BE2C (cell line): ENCODE results near the gene SLC38A9.
"Not testable (repeated sequence)": the region's sequence is repeated elsewhere in the genome, so short reads cannot be mapped to it uniquely, and the experiment has no call there.

Experiments used
- DNase-seq: peaks from one replicate; pipeline ENCODE4 v3.0.0-alpha.2; 2020
- H3K27me3 ChIP-seq: fragments of 250-450 bp; sonication (Bioruptor Pico); 2 replicates; pipeline ENCODE4 v1.5.1; 2020; ENCODE audit warnings: mild to moderate bottlenecking
- H3K36me3 ChIP-seq: fragments of 250-450 bp; sonication (Bioruptor Pico); 2 replicates; pipeline ENCODE4 v1.5.1; 2020; ENCODE audit warnings: mild to moderate bottlenecking
- H3K4me1 ChIP-seq: fragments of 250-450 bp; sonication (Bioruptor Pico); 2 replicates; pipeline ENCODE4 v1.5.1; 2020
- H3K4me3 ChIP-seq: 2 replicates; pipeline ENCODE4 v1.5.1; 2011; ENCODE audit warnings: low read depth, low read length
- H3K9me3 ChIP-seq: fragments of 250-450 bp; sonication (Bioruptor Pico); 2 replicates; pipeline ENCODE4 v1.5.1; 2020
- CTCF ChIP-seq: IDR thresholded peaks from 2 replicates; pipeline ENCODE4 v1.5.1; 2012; ENCODE audit warnings: mild to moderate bottlenecking, low read depth, low read length

The SLC38A9 gene

DNA sequence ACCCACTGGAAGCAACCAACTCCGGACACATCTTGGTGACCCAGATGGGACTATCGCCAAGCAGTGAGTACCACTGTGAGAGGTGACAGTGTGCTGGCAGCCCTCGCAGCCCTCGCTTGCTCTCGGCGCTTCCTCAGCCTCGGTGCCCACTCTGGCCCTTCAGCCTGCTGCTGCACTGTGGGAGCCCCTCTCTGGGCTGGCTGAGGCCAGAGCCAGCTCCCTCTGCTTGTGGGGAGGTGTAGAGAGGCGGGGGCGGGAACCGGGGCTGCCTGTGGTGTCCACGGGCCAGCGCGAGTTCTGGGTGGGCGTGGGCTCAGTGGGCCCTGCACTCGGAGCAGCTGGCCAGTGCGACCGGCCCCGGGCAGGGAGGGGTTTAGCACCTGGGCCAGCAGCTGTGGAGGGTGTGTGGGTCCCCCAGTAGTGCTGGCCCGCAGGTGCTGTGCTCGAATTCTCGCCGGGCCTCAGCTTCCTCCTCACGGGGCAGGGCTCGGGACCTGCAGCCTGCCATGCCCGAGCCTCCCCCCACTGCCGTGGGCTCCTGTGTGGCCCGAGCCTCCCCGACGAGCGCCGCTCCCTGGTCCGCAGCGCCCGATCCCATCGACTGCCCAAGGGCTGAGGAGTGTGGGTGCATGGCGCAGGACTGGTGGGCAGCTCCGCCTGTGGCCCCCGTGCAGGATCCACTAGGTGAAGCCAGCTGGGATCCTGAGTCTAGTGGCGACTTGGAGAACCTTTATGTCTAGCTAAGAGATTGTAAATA, 98.8 kb downstream of the SLC38A9 start:
- no peak overlapping the region for H3K4me3 ChIP-seq
- no peaks in the 10 kb centered on the region for H3K36me3 ChIP-seq
- H3K4me1 ChIP-seq, result no peaks in the 10 kb centered on the region
- no peaks in the 10 kb centered on the region; the same call in 1 of the 2 replicates for H3K9me3 ChIP-seq
- no peak for DNase-seq
- no peak for TF ChIP-seq CTCF
- H3K27me3 ChIP-seq, result no peaks in the 10 kb centered on the region

DNA sequence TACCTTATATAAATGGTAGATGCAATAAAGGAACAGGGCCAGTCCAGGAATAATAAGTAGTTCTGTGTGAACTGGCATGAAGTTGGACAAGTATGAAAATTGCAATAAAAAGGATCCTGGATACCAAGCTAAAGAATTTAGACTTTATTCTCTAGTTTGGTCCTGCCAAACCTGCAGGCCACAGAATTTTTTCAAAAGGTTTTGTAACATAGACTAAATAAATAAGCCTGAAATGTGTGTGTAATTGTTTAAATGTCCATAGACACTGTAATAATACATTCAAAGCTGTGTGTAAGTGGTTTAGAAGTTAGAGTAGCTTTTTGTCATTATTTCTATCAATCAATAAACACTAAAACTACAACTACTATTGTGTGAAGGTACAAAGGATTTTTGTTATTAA, 101.6 kb downstream of the SLC38A9 start:
- H3K4me1 ChIP-seq, result no peaks in the 10 kb centered on the region
- no peak for TF ChIP-seq CTCF
- DNase-seq, result no peak
- H3K36me3 ChIP-seq, result no peaks in the 10 kb centered on the region
- H3K27me3 ChIP-seq, result no peaks in the 10 kb centered on the region
- H3K4me3 ChIP-seq, result no peak overlapping the region
- H3K9me3 ChIP-seq, result no peaks in the 10 kb centered on the region; the same call in 1 of the 2 replicates

- Histone ChIP-seq H3K9me3 (no peaks in the 10 kb centered on the region; the same call in 1 of the 2 replicates), H3K27me3 (no peaks in the 10 kb centered on the region; the same call in 1 of the 2 replicates), H3K4me3 (no peak overlapping the region), H3K4me1 (peaks cover 3% of the 10 kb centered on the region; the same call in 1 of the 2 replicates), H3K36me3 (no peaks in the 10 kb centered on the region)
- no peak for TF ChIP-seq CTCF
- DNase-seq, result no peak
Observed at GRCh38 chr5:55609413-55609812, 102.7 kb downstream of the SLC38A9 start.

DNA sequence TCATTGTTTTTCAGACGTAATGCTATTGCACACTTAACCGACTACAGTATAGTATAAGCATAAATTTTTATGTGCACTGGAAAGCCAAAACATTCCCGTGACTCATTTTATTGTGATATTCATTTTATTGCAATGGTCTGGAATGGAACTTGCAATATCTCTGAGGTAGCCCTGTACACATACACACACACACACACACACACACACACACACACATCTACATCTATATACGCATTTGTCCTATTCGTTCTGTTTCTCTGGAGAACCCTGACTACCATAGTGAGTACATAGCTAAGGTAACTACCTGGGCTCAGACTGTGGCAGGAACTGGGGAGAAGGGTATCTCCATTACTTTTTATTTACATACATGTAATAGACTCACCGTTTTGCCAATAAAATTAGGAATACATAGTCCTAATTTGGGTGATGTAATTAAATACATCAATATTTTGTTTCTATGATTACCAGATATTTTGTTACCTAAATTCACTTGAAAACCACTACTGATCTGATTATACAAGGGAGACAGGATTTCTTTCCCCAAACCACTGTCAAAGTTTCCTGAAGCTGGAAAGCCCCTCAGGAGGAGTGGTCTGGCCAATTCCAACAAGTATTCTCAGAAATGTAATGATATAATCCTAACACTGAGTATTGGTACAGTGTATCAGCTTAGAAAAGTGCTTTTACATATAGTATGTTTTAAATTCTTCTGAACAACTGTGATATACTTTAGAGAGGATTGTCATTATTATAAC, 103.4 kb downstream of the SLC38A9 start:
- no peak for TF ChIP-seq CTCF
- no peak overlapping the region for H3K4me3 ChIP-seq
- no peaks in the 10 kb centered on the region for H3K36me3 ChIP-seq
- no peak for DNase-seq
- no peaks in the 10 kb centered on the region; the same call in 1 of the 2 replicates for H3K9me3 ChIP-seq
- no peaks in the 10 kb centered on the region; the same call in 1 of the 2 replicates for H3K27me3 ChIP-seq
- peaks cover 3% of the 10 kb centered on the region; the same call in 1 of the 2 replicates for H3K4me1 ChIP-seq

DNA sequence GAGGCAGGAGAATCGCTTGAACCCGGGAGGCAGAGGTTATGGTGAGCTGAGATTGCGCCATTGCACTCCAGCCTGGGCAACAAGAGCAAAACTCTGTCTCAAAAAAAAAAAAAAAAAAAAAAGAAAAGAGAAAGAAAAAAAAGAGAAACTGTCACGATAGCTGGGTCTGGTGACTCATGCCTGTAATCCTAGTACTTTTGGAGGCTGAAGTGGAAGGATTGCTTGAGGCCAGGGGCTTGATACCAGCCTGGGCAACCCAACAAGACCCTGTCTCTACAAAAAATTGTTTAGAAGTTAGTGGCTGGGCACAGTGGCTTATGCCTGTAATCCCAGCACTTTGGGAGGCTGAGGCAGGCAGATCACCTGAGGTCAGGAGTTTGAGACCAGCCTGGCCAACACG, 104.8 kb downstream of the SLC38A9 start:
- H3K4me3 ChIP-seq, H3K9me3 ChIP-seq, H3K27me3 ChIP-seq, H3K4me1 ChIP-seq, DNase-seq, H3K36me3 ChIP-seq: not testable (repeated sequence)

DNA sequence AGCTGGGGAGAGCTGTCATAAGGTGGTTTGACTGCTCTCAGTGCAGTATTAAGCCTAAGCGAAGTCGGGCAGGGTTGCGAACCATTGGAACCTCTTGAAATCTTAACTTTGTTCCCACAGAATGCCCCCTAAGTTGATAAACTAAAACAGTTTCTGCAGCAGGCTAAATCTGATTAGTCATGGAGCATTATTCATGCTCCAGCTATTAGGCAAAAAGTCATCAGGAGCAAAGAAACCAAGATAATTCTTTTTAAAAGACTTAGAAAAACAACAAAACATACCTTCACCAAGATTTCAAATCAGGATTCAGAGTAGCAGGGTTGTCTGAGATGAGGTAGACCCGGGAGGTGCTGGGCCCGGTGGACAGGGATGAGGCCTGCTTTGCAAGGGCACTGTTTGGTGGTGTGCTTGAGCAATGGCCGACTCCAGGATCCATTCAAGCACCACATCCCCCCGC, 107.5 kb downstream of the SLC38A9 start:
- Histone ChIP-seq H3K4me1 (peaks cover 3% of the 10 kb centered on the region), H3K36me3 (no peaks in the 10 kb centered on the region), H3K27me3 (no peaks in the 10 kb centered on the region; the same call in 1 of the 2 replicates), H3K4me3 (no peak overlapping the region), H3K9me3 (no peaks in the 10 kb centered on the region)
- no peak for TF ChIP-seq CTCF
- no peak for DNase-seq
